Neural progenitor cell (in vitro differentiated cells): ENCODE measurements around the gene ADAMTSL1.

Experiments
- CTCF ChIP-seq: fragments of 200-600 bp; sonication (generic); IDR thresholded peaks from 2 replicates; pipeline ENCODE4 v1.5.1; 2017; ENCODE audit warnings: antibody characterized with exemption, mild to moderate bottlenecking
- EZH2 ChIP-seq: fragments of 200-600 bp; sonication (generic); IDR thresholded peaks from 2 replicates; pipeline ENCODE4 v1.6.1; 2017; ENCODE audit warnings: antibody characterized with exemption, mild to moderate bottlenecking, moderate library complexity
- EZH2phosphoT487 ChIP-seq: fragments of 200-600 bp; sonication (generic); IDR thresholded peaks from 2 replicates; pipeline ENCODE4 v1.6.1; 2017; ENCODE audit warnings: antibody characterized with exemption

GRCh38 chr9:18688581-18689565 is 214.9 kb downstream of the ADAMTSL1 start:
- TF ChIP-seq CTCF (no peak), EZH2 (no peak), EZH2phosphoT487 (no peak)
